ENCODE data around the gene CWF19L1. TPM values are rescaled to one million over a fixed set of nuclear protein-coding genes. Genes with fewer than 3 reads are reported as not detected.

Gene CWF19L1
- total RNA-seq, 2 donors from 2014 or later: 14.8 to 19.7 TPM

GRCh38 chr10:100254191-100254590 is 13.2 kb downstream of the CWF19L1 start:
- Histone ChIP-seq H3K36me3 (peaks cover 0 to 7% of the 10 kb centered on the region in 2 donors), H3K9me3 (no peaks in the 10 kb centered on the region), H3K4me3 (no peak overlapping the region), H3K27ac (no peak overlapping the region), H3K4me1 (replicated peaks) (no peaks in the 10 kb centered on the region), H3K27me3 (replicated peaks; ENCODE audit: insufficient read depth) (no peaks in the 10 kb centered on the region)
- no peak for TF ChIP-seq CTCF (IDR thresholded peaks at IDR 0.05)
- TF ChIP-seq POLR2A (IDR thresholded peaks at IDR 0.05): no peak
- no peak for TF ChIP-seq POLR2AphosphoS5 (IDR thresholded peaks at IDR 0.05)
- DNase-seq (ENCODE audit: low spot score): no peak
- 88% methylated on average over 3 of the region's 3 CpGs for WGBS
- intact Hi-C loops (cut with DNase I): no loop called here

GRCh38 chr10:100253041-100253440 is 14.4 kb downstream of the CWF19L1 start:
- WGBS: 98% methylated on average over 5 of the region's 5 CpGs
- Histone ChIP-seq H3K36me3 (peaks cover 0 to 7% of the 10 kb centered on the region in 2 donors), H3K9me3 (no peaks in the 10 kb centered on the region), H3K4me3 (no peak overlapping the region), H3K27me3 (replicated peaks; ENCODE audit: insufficient read depth) (no peaks in the 10 kb centered on the region), H3K4me1 (replicated peaks) (no peaks in the 10 kb centered on the region), H3K27ac (no peak overlapping the region)
- TF ChIP-seq POLR2AphosphoS5 (IDR thresholded peaks at IDR 0.05) (no peak), CTCF (IDR thresholded peaks at IDR 0.05) (no peak), POLR2A (IDR thresholded peaks at IDR 0.05) (no peak)
- intact Hi-C loops (cut with DNase I): no loop called here
- DNase-seq (ENCODE audit: low spot score): no peak

GRCh38 chr10:100248820-100249219 is 18.6 kb downstream of the CWF19L1 start:
- no peak for DNase-seq (ENCODE audit: low spot score)
- Histone ChIP-seq H3K27ac (no peak overlapping the region), H3K4me3 (no peak overlapping the region), H3K9me3 (no peaks in the 10 kb centered on the region), H3K4me1 (replicated peaks) (no peaks in the 10 kb centered on the region), H3K27me3 (replicated peaks; ENCODE audit: insufficient read depth) (no peaks in the 10 kb centered on the region), H3K36me3 (no peaks in the 10 kb centered on the region)
- intact Hi-C loops (cut with DNase I): no loop called here
- 91% methylated on average over 7 of the region's 7 CpGs for WGBS
- TF ChIP-seq POLR2AphosphoS5 (IDR thresholded peaks at IDR 0.05) (no peak), POLR2A (IDR thresholded peaks at IDR 0.05) (no peak), CTCF (IDR thresholded peaks at IDR 0.05) (no peak)

GRCh38 chr10:100245484-100246220 is 21.8 kb downstream of the CWF19L1 start:
- WGBS: 92% methylated on average over 5 of the region's 5 CpGs
- intact Hi-C loops (cut with DNase I): no loop called here
- DNase-seq (ENCODE audit: low spot score): no peak
- H3K4me1 ChIP-seq (replicated peaks): no peaks in the 10 kb centered on the region
- H3K36me3 ChIP-seq: no peaks in the 10 kb centered on the region
- no peaks in the 10 kb centered on the region for H3K27me3 ChIP-seq (replicated peaks; ENCODE audit: insufficient read depth)
- H3K9me3 ChIP-seq: no peaks in the 10 kb centered on the region
- TF ChIP-seq POLR2AphosphoS5 (IDR thresholded peaks at IDR 0.05) (no peak), POLR2A (IDR thresholded peaks at IDR 0.05) (no peak), CTCF (IDR thresholded peaks at IDR 0.05) (no peak)
- H3K4me3 ChIP-seq: no peak overlapping the region
- H3K27ac ChIP-seq: no peak overlapping the region

- Histone ChIP-seq H3K27me3 (replicated peaks; ENCODE audit: insufficient read depth) (no peaks in the 10 kb centered on the region), H3K27ac (no peak overlapping the region), H3K4me3 (no peak overlapping the region), H3K9me3 (no peaks in the 10 kb centered on the region), H3K36me3 (no peaks in the 10 kb centered on the region), H3K4me1 (replicated peaks) (no peaks in the 10 kb centered on the region)
- no peak for DNase-seq (ENCODE audit: low spot score)
- TF ChIP-seq POLR2A (IDR thresholded peaks at IDR 0.05): no peak
- TF ChIP-seq CTCF (IDR thresholded peaks at IDR 0.05): no peak
- TF ChIP-seq POLR2AphosphoS5 (IDR thresholded peaks at IDR 0.05): no peak
- 84% methylated on average over 3 of the region's 3 CpGs for WGBS
- intact Hi-C loops (cut with DNase I): no loop called here
Measured at GRCh38 chr10:100239851-100240250, 27.6 kb downstream of the CWF19L1 start.

All from prostate gland (tissue), 2 donors.